ENCODE measurements around the gene CALD1.

The CALD1 gene

DNA sequence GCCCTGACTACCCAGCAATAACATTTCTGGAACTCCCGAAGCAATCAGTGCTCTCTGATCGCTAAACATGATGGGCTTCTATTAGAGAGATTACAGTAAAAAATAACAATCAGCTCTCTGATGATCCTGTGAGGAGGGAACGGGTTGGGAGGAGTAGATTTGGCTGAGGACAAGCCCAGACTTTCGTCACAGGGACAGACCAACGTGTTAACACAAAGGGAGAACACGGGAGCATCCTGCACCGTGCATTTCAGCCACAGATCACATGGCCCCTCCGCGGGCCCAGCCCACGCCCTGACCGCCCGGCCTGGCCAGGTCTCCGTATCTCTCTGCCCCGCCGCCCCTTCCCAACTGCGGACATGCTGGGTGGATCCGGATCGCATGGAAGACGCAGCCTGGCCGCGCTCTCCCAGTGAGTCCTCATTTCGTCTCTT, 111.8 kb downstream of the CALD1 start (continued):
- TF ChIP-seq, protein P1, sequence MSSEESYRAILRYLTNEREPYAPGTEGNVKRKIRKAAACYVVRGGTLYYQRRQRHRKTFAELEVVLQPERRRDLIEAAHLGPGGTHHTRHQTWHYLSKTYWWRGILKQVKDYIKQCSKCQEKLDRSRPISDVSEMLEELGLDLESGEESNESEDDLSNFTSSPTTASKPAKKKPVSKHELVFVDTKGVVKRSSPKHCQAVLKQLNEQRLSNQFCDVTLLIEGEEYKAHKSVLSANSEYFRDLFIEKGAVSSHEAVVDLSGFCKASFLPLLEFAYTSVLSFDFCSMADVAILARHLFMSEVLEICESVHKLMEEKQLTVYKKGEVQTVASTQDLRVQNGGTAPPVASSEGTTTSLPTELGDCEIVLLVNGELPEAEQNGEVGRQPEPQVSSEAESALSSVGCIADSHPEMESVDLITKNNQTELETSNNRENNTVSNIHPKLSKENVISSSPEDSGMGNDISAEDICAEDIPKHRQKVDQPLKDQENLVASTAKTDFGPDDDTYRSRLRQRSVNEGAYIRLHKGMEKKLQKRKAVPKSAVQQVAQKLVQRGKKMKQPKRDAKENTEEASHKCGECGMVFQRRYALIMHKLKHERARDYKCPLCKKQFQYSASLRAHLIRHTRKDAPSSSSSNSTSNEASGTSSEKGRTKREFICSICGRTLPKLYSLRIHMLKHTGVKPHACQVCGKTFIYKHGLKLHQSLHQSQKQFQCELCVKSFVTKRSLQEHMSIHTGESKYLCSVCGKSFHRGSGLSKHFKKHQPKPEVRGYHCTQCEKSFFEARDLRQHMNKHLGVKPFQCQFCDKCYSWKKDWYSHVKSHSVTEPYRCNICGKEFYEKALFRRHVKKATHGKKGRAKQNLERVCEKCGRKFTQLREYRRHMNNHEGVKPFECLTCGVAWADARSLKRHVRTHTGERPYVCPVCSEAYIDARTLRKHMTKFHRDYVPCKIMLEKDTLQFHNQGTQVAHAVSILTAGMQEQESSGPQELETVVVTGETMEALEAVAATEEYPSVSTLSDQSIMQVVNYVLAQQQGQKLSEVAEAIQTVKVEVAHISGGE (tag by site-specific recombination; conservative IDR thresholded peaks at IDR 0.05; ENCODE audit: low read depth): peak; percentile 50
- no peak for TF ChIP-seq ZNF19 (tag by site-specific recombination; IDR thresholded peaks at IDR 0.05; ENCODE audit: low read depth)
- TF ChIP-seq, protein P2, sequence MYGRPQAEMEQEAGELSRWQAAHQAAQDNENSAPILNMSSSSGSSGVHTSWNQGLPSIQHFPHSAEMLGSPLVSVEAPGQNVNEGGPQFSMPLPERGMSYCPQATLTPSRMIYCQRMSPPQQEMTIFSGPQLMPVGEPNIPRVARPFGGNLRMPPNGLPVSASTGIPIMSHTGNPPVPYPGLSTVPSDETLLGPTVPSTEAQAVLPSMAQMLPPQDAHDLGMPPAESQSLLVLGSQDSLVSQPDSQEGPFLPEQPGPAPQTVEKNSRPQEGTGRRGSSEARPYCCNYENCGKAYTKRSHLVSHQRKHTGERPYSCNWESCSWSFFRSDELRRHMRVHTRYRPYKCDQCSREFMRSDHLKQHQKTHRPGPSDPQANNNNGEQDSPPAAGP (tag by site-specific recombination; IDR thresholded peaks at IDR 0.05): 0 out of 2 replicates have a peak, but pooled peaks have one; percentile 33
- TF ChIP-seq ZNF701 (tag by site-specific recombination; IDR thresholded peaks at IDR 0.05): no peak
- TF ChIP-seq KLF1 (tag by site-specific recombination; IDR thresholded peaks at IDR 0.05): peak; percentile 58
- TF ChIP-seq, protein P3, sequence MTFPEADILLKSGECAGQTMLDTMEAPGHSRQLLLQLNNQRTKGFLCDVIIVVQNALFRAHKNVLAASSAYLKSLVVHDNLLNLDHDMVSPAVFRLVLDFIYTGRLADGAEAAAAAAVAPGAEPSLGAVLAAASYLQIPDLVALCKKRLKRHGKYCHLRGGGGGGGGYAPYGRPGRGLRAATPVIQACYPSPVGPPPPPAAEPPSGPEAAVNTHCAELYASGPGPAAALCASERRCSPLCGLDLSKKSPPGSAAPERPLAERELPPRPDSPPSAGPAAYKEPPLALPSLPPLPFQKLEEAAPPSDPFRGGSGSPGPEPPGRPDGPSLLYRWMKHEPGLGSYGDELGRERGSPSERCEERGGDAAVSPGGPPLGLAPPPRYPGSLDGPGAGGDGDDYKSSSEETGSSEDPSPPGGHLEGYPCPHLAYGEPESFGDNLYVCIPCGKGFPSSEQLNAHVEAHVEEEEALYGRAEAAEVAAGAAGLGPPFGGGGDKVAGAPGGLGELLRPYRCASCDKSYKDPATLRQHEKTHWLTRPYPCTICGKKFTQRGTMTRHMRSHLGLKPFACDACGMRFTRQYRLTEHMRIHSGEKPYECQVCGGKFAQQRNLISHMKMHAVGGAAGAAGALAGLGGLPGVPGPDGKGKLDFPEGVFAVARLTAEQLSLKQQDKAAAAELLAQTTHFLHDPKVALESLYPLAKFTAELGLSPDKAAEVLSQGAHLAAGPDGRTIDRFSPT (tag by site-specific recombination; IDR thresholded peaks at IDR 0.05): no peak
- TF ChIP-seq ZNF626 (tag by site-specific recombination; IDR thresholded peaks at IDR 0.05): no peak
- TF ChIP-seq, protein P4, sequence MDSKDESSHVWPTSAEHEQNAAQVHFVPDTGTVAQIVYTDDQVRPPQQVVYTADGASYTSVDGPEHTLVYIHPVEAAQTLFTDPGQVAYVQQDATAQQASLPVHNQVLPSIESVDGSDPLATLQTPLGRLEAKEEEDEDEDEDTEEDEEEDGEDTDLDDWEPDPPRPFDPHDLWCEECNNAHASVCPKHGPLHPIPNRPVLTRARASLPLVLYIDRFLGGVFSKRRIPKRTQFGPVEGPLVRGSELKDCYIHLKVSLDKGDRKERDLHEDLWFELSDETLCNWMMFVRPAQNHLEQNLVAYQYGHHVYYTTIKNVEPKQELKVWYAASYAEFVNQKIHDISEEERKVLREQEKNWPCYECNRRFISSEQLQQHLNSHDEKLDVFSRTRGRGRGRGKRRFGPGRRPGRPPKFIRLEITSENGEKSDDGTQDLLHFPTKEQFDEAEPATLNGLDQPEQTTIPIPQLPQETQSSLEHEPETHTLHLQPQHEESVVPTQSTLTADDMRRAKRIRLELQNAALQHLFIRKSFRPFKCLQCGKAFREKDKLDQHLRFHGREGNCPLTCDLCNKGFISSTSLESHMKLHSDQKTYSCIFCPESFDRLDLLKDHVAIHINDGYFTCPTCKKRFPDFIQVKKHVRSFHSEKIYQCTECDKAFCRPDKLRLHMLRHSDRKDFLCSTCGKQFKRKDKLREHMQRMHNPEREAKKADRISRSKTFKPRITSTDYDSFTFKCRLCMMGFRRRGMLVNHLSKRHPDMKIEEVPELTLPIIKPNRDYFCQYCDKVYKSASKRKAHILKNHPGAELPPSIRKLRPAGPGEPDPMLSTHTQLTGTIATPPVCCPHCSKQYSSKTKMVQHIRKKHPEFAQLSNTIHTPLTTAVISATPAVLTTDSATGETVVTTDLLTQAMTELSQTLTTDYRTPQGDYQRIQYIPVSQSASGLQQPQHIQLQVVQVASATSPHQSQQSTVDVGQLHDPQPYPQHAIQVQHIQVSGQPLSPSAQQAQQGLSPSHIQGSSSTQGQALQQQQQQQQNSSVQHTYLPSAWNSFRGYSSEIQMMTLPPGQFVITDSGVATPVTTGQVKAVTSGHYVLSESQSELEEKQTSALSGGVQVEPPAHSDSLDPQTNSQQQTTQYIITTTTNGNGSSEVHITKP (tag by site-specific recombination; IDR thresholded peaks at IDR 0.05): peak; percentile 98
- TF ChIP-seq ZNF548 (tag by site-specific recombination; IDR thresholded peaks at IDR 0.05): no peak
- TF ChIP-seq ZNF146 (tag by site-specific recombination; IDR thresholded peaks at IDR 0.05): no peak
- peak; percentile 41; the same call in 1 of the 2 replicates for TF ChIP-seq SP2 (tag by site-specific recombination; IDR thresholded peaks at IDR 0.05)
- 0 out of 2 replicates have a peak, but pooled peaks have one; percentile 20 for TF ChIP-seq ZNF324 (tag by site-specific recombination; IDR thresholded peaks at IDR 0.05)
- TF ChIP-seq ZNF311 (tag by site-specific recombination; IDR thresholded peaks at IDR 0.05; ENCODE audit: borderline replicate concordance): no peak
- TF ChIP-seq, protein P5, sequence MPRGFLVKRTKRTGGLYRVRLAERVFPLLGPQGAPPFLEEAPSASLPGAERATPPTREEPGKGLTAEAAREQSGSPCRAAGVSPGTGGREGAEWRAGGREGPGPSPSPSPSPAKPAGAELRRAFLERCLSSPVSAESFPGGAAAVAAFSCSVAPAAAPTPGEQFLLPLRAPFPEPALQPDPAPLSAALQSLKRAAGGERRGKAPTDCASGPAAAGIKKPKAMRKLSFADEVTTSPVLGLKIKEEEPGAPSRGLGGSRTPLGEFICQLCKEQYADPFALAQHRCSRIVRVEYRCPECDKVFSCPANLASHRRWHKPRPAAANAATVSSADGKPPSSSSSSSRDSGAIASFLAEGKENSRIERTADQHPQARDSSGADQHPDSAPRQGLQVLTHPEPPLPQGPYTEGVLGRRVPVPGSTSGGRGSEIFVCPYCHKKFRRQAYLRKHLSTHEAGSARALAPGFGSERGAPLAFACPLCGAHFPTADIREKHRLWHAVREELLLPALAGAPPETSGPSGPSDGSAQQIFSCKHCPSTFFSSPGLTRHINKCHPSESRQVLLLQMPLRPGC (tag by site-specific recombination; IDR thresholded peaks at IDR 0.05): no peak
- no peak for TF ChIP-seq ZNF174 (tag by site-specific recombination; IDR thresholded peaks at IDR 0.05)
- peak; percentile 57; the same call in 1 of the 2 replicates for TF ChIP-seq KLF16 (tag by site-specific recombination; IDR thresholded peaks at IDR 0.05)
- no peak for TF ChIP-seq SETDB1 (IDR thresholded peaks at IDR 0.05; ENCODE audit: insufficient read length, low read length)
- TF ChIP-seq GLI2 (tag by site-specific recombination; IDR thresholded peaks at IDR 0.05; ENCODE audit: borderline replicate concordance, low read depth): no peak
- TF ChIP-seq, protein P6, sequence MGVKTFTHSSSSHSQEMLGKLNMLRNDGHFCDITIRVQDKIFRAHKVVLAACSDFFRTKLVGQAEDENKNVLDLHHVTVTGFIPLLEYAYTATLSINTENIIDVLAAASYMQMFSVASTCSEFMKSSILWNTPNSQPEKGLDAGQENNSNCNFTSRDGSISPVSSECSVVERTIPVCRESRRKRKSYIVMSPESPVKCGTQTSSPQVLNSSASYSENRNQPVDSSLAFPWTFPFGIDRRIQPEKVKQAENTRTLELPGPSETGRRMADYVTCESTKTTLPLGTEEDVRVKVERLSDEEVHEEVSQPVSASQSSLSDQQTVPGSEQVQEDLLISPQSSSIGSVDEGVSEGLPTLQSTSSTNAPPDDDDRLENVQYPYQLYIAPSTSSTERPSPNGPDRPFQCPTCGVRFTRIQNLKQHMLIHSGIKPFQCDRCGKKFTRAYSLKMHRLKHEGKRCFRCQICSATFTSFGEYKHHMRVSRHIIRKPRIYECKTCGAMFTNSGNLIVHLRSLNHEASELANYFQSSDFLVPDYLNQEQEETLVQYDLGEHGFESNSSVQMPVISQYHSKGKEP (tag by site-specific recombination; IDR thresholded peaks at IDR 0.05): peak; percentile 71
- no peak for TF ChIP-seq ZNF350 (tag by site-specific recombination; IDR thresholded peaks at IDR 0.05)
- TF ChIP-seq, protein P7, sequence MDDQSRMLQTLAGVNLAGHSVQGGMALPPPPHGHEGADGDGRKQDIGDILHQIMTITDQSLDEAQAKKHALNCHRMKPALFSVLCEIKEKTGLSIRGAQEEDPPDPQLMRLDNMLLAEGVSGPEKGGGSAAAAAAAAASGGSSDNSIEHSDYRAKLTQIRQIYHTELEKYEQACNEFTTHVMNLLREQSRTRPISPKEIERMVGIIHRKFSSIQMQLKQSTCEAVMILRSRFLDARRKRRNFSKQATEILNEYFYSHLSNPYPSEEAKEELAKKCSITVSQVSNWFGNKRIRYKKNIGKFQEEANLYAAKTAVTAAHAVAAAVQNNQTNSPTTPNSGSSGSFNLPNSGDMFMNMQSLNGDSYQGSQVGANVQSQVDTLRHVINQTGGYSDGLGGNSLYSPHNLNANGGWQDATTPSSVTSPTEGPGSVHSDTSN (CRISPR knock-in tag; IDR thresholded peaks at IDR 0.05): no peak
- no peak for TF ChIP-seq ZNF677 (tag by site-specific recombination; IDR thresholded peaks at IDR 0.05)

Measured in HEK293 (cell line).